K562 (cell line): ENCODE results near the gene CYSRT1. TPM values are rescaled to one million over a fixed set of nuclear protein-coding genes. Genes with fewer than 3 reads are reported as not detected.

Experiments used
- ATAC-seq: fragments of 200-7000 bp; cut with Tn5 transposase; 3 replicates; pipeline ENCODE4 v1.9.1; 2020; ENCODE audit warnings: moderate library complexity
- BruUV-seq: library from RNA; stranded (reverse); fragments of 400-500 nt; replicated peaks from 2 replicates; lab custom pipeline; 2021; lab: Mats Ljungman, UMichigan
- CTCF ChIA-PET: fragments of 300-600 bp; formaldehyde crosslinking; extraction: SDS; loops from one replicate; lab custom pipeline; 2021; ENCODE audit warnings: low intra/inter-chr PET ratio; lab: Yijun Ruan, JAX
- POLR2A ChIA-PET: fragments of 300-600, 350-650 bp; sonication (Branson Sonifier 250); formaldehyde crosslinking; extraction: SDS; loops from one replicate; lab custom pipeline; 2021; ENCODE audit warnings: antibody characterized with exemption, inconsistent platforms; lab: Yijun Ruan, JAX
- DNase-seq, 4 experiments: peaks; one replicate each; pipeline versions ENCODE4 v3.0.0 to v3.0.0-alpha.2; 2011 to 2018; ENCODE audit warnings: low spot score in 3 of 4, mixed read lengths in 3 of 4; ENCODE audit errors: extremely low read depth in 1 of 4
- FAIRE-seq: peaks from 2 replicates; lab custom pipeline; 2011; peaks lifted over from hg19 to GRCh38; lab: Jason Lieb, UNC
- H2AFZ ChIP-seq: 2 replicates; pipeline ENCODE4 v1.6.0; 2011; ENCODE audit warnings: low read depth, low read length, control low read depth, inconsistent platforms
- H3K27ac ChIP-seq: fragments of 200-600 bp; 3 replicates; pipeline ENCODE4 v1.8.0; 2011; ENCODE audit warnings: low read depth, mild to moderate bottlenecking, control low read depth, inconsistent platforms, low read length, moderate library complexity, mixed read lengths; ENCODE audit errors: extremely low read depth
- H3K27me3 ChIP-seq, 2 experiments: fragments of 300-600 bp in 1 of 2; 2 replicates in 1 of 2; 3 replicates in 1 of 2; pipeline versions ENCODE4 v1.6.0 to v1.8.0; 2011; ENCODE audit warnings: inconsistent platforms in 2 of 2, low read length in 2 of 2, mild to moderate bottlenecking in 1 of 2, mixed read lengths in 1 of 2, moderate library complexity in 1 of 2; ENCODE audit not compliant: control insufficient read depth in 2 of 2, insufficient read depth in 2 of 2
- H3K36me3 ChIP-seq: fragments of 300-600 bp; 3 replicates; pipeline ENCODE4 v1.8.0; 2011; ENCODE audit warnings: mild to moderate bottlenecking, low read length, inconsistent platforms; ENCODE audit not compliant: control insufficient read depth, insufficient read depth
- H3K4me1 ChIP-seq, 2 experiments: fragments of 200-600 bp in 1 of 2; replicated peaks in 1 of 2; 2 replicates in 1 of 2; 3 replicates in 1 of 2; pipeline versions ENCODE4 v1.5.1 to v1.8.0; 2011; ENCODE audit warnings: inconsistent platforms in 2 of 2, low read length in 2 of 2, mild to moderate bottlenecking in 1 of 2, mixed read lengths in 1 of 2, moderate library complexity in 1 of 2; ENCODE audit not compliant: control insufficient read depth in 2 of 2, insufficient read depth in 2 of 2
- H3K4me2 ChIP-seq: 2 replicates; pipeline ENCODE4 v1.6.1; 2011; ENCODE audit warnings: low read length, control low read depth, inconsistent platforms, mixed read lengths; ENCODE audit not compliant: insufficient read depth
- H3K4me3 ChIP-seq: fragments of 200-600 bp; sonication (generic), shearing (Covaris generic); 2 replicates; pipeline ENCODE4 v1.5.1; 2016; ENCODE audit warnings: control low read depth, inconsistent platforms
- H3K79me2 ChIP-seq: fragments of 200-600 bp; 3 replicates; pipeline ENCODE4 v1.8.0; 2011; ENCODE audit warnings: low read length, inconsistent platforms; ENCODE audit not compliant: control insufficient read depth, insufficient read depth
- H3K9ac ChIP-seq, 2 experiments: 2 replicates each; pipeline versions ENCODE4 v1.6.0 to v1.6.1; 2011; ENCODE audit warnings: low read depth in 2 of 2, low read length in 2 of 2, control low read depth in 1 of 2, inconsistent platforms in 1 of 2, mild to moderate bottlenecking in 1 of 2, mixed read lengths in 1 of 2; ENCODE audit not compliant: insufficient read depth in 1 of 2
- H3K9me1 ChIP-seq: one replicate; pipeline ENCODE4 v1.6.0; 2011; ENCODE audit warnings: inconsistent platforms, mild to moderate bottlenecking, low read length, moderate library complexity; ENCODE audit not compliant: control insufficient read depth, insufficient read depth
- H3K9me3 ChIP-seq: replicated peaks from 2 replicates; pipeline ENCODE4 v1.5.1; 2011; ENCODE audit warnings: low read depth, low read length, inconsistent platforms; ENCODE audit not compliant: control insufficient read depth, insufficient read depth
- H4K20me1 ChIP-seq: replicated peaks from 2 replicates; pipeline ENCODE4 v1.6.1; 2011; ENCODE audit warnings: low read length, inconsistent platforms, mixed read lengths; ENCODE audit not compliant: control insufficient read depth, insufficient read depth
- PCBP1 ChIP-seq: fragments of 200-400 bp; formaldehyde crosslinking; IDR thresholded peaks from 2 replicates; pipeline ENCODE4 v1.6.1; 2018; ENCODE audit warnings: mild to moderate bottlenecking, low read depth, low read length; ENCODE audit not compliant: poor library complexity, severe bottlenecking
- SUPT5H ChIP-seq: fragments of 450-650 bp; IDR thresholded peaks from 2 replicates; pipeline ENCODE4 v1.6.1; 2016
- ZNF263 ChIP-seq: sonication (generic); formaldehyde crosslinking; IDR thresholded peaks from 2 replicates; pipeline ENCODE4 v1.8.0; 2022; ENCODE audit warnings: mild to moderate bottlenecking, missing genetic modification reagents, borderline replicate concordance
- ZNF584 ChIP-seq: fragments of 200-800 bp; sonication (Bioruptor generic); IDR thresholded peaks from 2 replicates; pipeline ENCODE4 v1.6.1; 2016; ENCODE audit warnings: low read depth, mild to moderate bottlenecking, missing genetic modification characterization, missing compliant biosample characterization
- WGBS: fragments of 100-300 bp; shearing (Covaris generic); methylation state at CpG from one replicate; pipeline ENCODE4 v1.1.6; 2016; ENCODE audit warnings: low coverage, mixed read lengths; ENCODE audit not compliant: insufficient coverage; ENCODE audit errors: missing lambda C conversion rate; 5-methylcytosine and 5-hydroxymethylcytosine counted together
- in situ Hi-C: fragments of 300-500 bp; cut with MboI; formaldehyde crosslinking; loops from 4 replicates; pipeline ENCODE4 v1.15.0; 2018; ENCODE audit warnings: inconsistent platforms, mixed read lengths
- intact Hi-C: fragments of 100-400 bp; cut with micrococcal nuclease; formaldehyde crosslinking; loops from 2 replicates; pipeline ENCODE4 v1.14.2; 2022
- polyA plus RNA-seq, 8 experiments: library from polyadenylated mRNA; depleted of rRNA in 4 of 8; stranded (reverse) in 5 of 8; unstranded in 3 of 8; fragments of >200 nt; fragmentation: Nextera tagmentation in 2 of 8; fragmentation: Illumina TruSeq in 1 of 8; extraction: Ambion mirVana in 2 of 8; extraction: Trizol in 1 of 8; gene quantifications; 2 replicates each; pipeline versions ENCODE4 v1.2.1 to v1.2.3, GENCODE V29; 2011 to 2014; ENCODE audit warnings: inconsistent platforms in 1 of 8, missing spikeins in 1 of 8
- total RNA-seq, 7 experiments: library from RNA; depleted of rRNA in 6 of 7; stranded (reverse); fragments of >200 nt in 6 of 7; fragmentation: Illumina TruSeq in 2 of 7; extraction: Trizol in 2 of 7; gene quantifications; 2 replicates each; pipeline versions ENCODE4 v1.2.1 to v1.2.3, GENCODE V29; 2011 to 2021; ENCODE audit warnings: low replicate concordance in 1 of 7

CYSRT1 gene
- total and polyA plus RNA-seq, 9 of the 15 experiments (the other 6 are each of a cell fraction or from before 2014, with no cell fraction given) = 0.04 to 1.4 (median 0.42) TPM; not detected in 3

DNA sequence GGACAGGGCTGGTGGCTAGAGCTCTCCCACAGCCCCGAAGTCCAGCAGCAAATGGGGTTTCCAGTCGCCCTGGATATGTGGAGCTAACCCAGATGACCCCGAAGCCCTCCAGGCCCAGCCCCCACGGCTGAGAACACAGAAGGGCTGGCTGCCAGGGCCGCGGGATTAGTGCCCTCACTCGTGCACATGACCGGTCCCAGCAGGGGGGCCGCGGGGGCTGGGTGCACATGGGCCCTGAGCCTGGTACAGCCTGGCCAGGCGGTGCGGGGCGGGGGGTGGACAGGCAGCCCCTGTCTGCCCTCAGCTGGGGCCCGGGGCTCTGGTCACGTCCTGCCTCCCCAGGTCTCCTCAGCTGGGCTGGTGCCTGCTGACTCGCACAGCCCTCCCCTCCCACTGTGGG, 30.6 kb upstream of the CYSRT1 start:
- Histone ChIP-seq H2AFZ (no peak overlapping the region), H4K20me1 (peaks cover 5% of the 10 kb centered on the region), H3K4me3 (no peak overlapping the region), H3K9me3 (no peaks in the 10 kb centered on the region), H3K36me3 (peaks cover 38% of the 10 kb centered on the region; the same call in 1 of the 3 replicates), H3K4me2 (no peak overlapping the region), H3K9me1 (no peaks in the 10 kb centered on the region), H3K9ac (peak overlapping the region in 1 of 2 experiments; percentile 81; a peak in 2 of 4 replicates), H3K27ac (no peak overlapping the region), H3K27me3 (no peaks in the 10 kb centered on the region), H3K4me1 (peaks cover 18 to 98% of the 10 kb centered on the region in 2 experiments), H3K79me2 (peaks cover 49% of the 10 kb centered on the region)
- no peak for DNase-seq
- ChIA-PET POLR2A (interaction anchor here (0.6 to 1.6 kb wide), 5 partner anchors 10 to 128 kb away, joined by 3 to 9 read pairs (median 7); partner anchors contain the start of genes RNF208 and TUBB4B), CTCF (no interaction called here)
- FAIRE-seq = no peak
- TF ChIP-seq PCBP1 = peak; percentile 19
- TF ChIP-seq ZNF584 (CRISPR knock-in tag) = no peak
- ATAC-seq = no peak
- WGBS = 76% methylated on average over 11 of the region's 16 CpGs
- intact Hi-C loops (no loop called here), in situ Hi-C loops (no loop called here)
- BruUV-seq = no TSS peak

DNA sequence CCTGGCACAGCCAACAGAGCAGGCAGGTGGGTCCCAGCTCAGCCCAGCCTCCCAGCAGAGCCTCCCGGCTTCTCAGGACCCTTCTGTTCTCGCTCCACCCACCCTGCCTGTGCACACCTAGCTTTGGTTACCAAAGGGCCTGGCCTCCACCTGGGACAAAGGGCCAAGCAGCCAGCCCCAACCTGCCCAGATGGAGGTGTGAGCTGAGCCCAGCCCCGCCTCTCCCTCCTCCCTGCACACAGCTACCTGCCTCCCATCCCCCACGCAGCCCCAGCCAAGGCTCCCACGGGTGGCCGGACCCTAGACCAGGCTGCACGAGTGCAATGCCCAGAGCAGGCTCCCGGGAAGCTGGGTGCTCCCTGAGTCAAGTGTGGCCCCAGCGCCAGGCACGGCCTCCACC, 30.1 kb upstream of the CYSRT1 start:
- H3K4me2 ChIP-seq = no peak overlapping the region
- H3K4me3 ChIP-seq = no peak overlapping the region
- H3K27me3 ChIP-seq = no peaks in the 10 kb centered on the region
- peak; percentile 33; the same call in 1 of the 2 replicates for TF ChIP-seq ZNF263 (CRISPR knock-in tag)
- no peak for TF ChIP-seq SUPT5H
- TF ChIP-seq, all 486 proteins: peak for 1
- peaks cover 49% of the 10 kb centered on the region for H3K79me2 ChIP-seq
- no peak overlapping the region for H3K27ac ChIP-seq
- CTCF ChIA-PET = no interaction called here
- peaks cover 5% of the 10 kb centered on the region for H4K20me1 ChIP-seq
- no peak for FAIRE-seq
- H3K4me1 ChIP-seq = peaks cover 17 to 98% of the 10 kb centered on the region in 2 experiments
- in situ Hi-C loops = no loop called here
- H3K9me1 ChIP-seq = no peaks in the 10 kb centered on the region
- POLR2A ChIA-PET = interaction anchor here (0.6 to 1.6 kb wide), 6 partner anchors 10 to 128 kb away, joined by 3 to 9 read pairs (median 6); partner anchors contain the start of genes RNF208 and TUBB4B
- peak overlapping the region in 1 of 2 experiments; percentile 57; a peak in 1 of 4 replicates for H3K9ac ChIP-seq
- ATAC-seq = no peak
- no TSS peak for BruUV-seq
- WGBS = 78% methylated on average over 6 of the region's 10 CpGs
- intact Hi-C loops = no loop called here
- H2AFZ ChIP-seq = no peak overlapping the region
- DNase-seq = no peak
- H3K36me3 ChIP-seq = peaks cover 35% of the 10 kb centered on the region; the same call in 1 of the 3 replicates
- no peaks in the 10 kb centered on the region for H3K9me3 ChIP-seq
